Stimulated activated CD4-positive, alpha-beta T cell treated with anti-CD3 and anti-CD28 coated beads, Interleukin-4, amount 100 ng/mL, for 1 hour (primary cell): ENCODE data around the gene NTRK1.

Source experiments
- DNase-seq: peaks from one replicate; pipeline ENCODE4 v3.0.0-alpha.2; 2020

The NTRK1 gene

DNA sequence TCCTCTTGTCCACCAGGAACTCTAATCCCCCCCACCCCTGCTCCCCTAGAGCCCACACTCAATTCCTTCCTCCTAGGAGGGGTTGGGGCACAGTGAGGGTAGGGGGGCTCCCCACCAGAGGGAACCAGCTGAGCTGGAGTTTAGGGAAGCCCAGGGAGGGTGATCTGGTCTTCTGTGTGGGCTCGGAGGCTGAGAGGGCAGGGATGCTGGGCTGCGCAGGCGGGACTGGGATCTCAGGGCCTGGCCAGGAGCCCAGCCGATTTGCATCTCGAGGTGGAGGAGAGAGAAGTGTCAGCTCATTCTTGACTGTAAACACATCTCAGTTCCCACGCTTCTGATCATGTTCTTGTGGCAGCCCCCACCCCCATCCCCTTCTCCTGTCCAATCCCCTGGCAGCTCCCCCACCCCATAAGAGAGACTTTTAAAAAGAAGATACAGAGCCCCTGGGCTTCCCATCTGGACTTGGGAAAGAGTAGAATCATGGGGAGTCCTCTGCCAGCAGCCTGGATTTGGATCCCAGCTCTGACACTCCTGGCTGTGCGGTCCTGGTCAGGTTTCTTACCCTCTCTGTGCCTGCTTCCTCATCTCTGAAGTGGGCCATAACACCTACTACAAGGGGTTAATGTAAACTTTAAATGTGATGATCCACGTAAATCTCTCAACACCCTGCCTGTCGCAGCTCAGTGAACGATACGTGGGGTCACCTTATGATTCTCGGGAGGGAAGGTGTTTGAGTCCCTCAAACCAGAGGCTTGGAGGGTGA is 39.5 kb downstream of the NTRK1 start:
- no peak for DNase-seq

DNA sequence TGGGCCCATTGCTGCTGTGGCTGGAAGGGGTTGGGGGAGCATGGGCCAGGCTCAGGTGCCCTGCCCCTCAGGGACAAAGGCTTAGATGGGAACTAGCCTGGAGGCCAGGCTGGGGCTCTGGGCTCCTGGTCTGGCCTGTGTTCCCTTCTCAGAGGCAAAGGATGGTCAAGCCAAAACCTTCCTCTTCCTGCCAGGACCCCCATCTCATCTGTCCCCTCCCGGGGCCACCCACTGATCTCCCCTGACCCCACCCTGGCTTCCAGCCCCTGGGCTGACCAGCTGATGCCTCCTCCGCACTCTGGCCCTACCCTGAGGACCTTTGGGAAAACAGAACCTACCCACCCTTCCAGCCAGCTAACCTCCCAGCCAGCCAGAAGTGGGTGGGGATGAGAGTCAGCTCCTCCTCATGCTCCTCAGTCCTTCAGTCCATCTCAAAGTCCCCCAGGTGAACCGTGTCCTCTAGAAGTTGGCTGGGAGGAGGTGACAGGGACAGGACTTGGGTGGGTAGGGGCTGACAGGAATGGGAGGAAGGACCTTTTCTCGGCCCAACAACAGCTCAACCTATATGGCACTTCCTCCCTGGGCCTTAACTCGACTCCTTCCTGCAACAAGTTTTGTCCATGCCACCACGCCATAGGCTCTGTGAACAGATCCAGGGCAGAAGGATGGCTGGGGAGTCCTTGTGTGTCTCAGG is 40.4 kb downstream of the NTRK1 start:
- no peak for DNase-seq

DNA sequence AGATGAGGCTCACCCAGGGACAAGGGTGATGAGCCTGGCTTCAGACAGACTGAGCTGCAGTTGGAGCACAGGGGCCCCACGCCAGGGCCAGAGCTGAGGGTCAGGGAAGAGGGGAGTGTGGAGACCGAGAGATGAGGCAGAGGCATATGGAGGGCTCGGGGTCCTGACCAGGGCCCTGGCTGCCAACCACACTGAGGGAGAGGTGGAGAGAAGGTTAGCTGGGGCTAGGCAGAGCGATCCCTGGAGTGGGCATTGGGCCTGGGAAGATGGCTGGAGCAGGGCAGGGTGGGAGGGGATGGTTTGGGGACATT is 40.9 kb downstream of the NTRK1 start:
- no peak for DNase-seq

DNA sequence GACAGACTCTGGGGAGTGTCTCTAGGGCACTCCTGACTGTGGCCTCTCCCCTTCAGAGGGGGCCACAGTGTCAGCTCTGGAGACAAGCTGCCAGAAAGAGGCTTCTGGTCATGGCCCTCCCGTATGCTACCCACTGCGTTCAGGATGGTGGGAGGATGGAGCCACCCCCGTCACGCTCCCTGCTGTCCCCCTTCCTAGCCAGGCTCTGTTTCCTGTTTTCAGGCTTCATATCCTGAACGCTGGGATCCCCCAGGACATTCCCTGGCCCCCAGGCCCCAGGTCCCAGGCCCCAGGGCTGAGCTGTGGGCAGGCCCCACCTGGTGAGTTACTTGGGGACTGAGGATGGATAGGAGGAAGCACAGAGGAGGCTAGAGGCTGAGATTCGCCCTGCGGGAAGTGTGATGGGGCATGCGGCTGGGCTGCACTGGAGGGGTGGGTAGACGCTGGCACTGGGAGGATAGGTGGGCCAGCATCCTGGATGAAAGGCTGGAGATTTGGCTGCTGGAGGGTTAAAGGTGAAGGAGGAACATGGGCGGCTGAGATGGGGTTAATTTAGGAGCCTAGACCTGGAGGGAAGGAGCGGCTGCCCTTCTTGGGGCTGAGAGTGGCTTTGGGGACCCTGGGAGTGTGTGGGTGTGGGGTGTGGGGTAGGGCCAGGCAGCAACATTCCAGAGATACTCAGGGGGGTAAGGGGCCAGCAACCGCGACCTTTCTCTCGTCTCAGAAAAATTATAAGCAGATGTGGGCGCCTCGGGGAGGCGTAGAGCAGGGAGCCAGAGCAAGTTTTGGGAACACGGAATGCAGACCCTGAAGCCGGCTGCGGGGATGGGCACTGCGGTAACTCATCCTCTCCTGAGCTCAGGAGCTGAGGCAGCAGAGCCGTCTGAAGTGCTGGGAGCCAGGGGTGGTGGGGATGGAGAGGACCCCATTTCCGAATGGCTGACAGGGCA is 41.6 kb downstream of the NTRK1 start:
- no peak for DNase-seq

DNA sequence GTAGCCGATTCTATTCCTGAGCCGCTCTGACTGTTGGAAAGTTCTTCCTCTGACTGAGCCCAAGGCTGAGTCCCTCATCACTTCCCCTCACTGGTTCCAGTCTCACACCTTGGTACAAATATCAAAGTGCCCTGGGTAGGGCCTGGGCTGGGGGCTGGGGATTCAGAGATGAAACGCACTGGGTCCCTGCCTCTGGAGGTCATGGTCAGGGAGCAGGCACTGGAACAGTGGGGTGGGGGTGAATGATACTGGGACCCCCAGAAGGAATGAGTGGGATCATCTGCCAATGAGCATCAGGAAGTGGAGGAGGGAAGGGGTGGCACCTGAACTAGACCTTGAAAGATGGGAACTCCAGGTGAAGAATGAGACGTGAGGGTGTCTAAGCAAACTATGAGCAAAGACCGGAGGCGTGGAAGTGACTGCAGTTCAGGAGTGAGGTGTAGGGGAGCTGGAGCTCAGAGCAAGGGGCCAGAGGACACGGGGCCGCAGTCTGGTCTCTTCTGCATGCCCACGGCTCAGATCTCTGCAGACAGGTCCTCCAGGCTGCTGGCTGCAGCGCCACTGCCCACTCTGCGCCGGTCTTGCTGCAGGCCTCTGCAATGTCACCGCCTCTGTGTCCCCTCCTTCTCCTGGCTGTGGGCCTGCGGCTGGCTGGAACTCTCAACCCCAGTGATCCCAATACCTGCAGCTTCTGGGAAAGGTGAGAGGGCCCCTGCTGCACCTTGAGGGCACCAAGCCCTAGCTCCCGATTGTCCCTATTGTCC is 42.8 kb downstream of the NTRK1 start:
- DNase-seq, result no peak

DNA sequence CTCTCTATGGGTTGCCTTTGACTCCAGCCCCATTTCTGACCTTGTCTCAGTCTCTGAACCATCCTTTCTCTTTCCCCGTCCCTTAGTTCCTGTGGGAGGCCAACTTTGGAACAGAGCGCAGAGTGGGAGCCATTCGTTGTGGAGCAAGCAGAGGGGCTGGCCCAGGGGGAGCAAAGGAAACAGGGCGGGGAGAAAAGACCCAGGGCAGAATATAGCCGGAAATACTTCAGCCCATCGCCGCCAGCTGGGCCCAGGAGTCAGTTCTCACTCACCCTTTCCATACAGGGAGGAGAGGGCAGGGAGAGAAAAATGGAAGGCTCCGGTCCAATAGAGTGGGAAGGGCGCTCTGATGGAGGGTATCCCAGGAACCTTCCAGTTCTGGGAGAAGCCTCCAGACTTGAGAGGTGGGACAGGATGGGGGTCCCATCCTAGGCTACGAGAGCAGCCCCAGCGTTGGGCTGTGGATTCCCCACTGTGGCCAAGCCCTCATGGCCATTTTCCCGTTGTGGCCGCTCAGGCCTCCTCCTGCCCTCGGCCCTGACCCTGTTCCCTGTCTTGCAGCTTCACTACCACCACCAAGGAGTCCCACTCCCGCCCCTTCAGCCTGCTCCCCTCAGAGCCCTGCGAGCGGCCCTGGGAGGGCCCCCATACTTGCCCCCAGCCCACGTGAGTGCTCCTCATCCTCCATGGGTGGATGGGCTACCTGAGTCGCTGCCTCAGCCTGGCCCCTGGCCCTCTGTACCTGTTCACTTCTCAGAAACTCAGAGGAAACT is 43.7 kb downstream of the NTRK1 start:
- DNase-seq, result no peak

DNA sequence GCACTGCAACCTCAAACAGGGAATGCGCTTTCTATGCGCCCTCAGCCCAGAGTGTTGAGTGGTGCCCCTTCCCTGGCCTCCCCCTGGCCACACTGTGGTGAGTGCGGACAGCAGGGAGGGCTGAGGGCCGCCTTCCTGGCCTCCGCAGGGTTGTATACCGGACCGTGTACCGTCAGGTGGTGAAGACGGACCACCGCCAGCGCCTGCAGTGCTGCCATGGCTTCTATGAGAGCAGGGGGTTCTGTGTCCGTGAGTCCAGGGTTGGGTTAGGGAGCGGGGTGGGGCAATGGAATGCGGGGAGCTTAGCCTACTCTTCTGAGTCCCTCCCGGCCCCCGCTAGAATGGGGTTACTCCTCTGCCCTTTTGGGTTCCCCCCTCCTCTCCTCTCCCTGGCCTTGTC is 44.5 kb downstream of the NTRK1 start:
- DNase-seq, result no peak

DNA sequence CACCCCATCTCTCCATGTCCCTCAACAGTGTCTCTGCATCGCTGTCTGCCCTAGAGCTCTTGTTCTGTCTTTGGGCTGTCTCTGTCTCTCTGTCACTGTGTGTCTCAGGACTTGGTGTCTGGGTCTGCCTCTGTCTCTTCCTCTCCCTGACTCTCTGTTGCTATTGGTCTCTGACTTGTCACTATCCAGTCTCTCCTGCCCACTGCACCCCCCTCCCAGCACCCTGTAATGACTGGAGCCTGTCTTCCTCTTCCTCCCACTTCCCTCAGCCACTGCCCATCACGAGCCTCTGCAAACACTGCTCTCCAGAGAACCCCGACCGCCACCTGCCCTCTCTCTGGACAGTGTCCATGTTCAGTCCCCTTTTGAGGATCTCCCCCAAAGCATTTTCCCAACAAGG is 45.0 kb downstream of the NTRK1 start:
- no peak for DNase-seq

DNA sequence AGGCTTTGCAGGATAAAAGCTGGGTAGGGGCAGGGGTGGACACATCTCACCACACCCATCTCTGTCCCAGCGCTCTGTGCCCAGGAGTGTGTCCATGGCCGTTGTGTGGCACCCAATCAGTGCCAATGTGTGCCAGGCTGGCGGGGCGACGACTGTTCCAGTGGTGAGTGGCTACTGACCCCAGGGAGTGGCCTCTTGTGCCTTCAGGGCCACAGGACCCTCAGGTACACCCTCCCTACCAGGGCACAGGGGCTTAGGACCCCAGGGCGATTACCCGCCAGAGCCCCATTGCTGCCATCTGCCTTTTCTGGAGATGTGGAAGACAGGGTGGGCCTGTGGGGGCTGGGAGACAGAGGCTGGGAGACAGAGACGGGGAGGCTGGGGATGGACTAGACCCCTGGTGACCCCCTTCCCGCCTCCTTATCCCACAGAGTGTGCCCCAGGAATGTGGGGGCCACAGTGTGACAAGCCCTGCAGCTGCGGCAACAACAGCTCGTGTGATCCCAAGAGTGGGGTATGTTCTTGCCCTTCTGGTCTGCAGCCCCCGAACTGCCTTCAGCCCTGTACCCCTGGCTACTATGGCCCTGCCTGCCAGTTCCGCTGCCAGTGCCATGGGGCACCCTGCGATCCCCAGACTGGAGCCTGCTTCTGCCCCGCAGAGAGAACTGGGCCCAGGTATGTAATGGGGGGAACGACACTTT is 45.7 kb downstream of the NTRK1 start:
- no peak for DNase-seq

DNA sequence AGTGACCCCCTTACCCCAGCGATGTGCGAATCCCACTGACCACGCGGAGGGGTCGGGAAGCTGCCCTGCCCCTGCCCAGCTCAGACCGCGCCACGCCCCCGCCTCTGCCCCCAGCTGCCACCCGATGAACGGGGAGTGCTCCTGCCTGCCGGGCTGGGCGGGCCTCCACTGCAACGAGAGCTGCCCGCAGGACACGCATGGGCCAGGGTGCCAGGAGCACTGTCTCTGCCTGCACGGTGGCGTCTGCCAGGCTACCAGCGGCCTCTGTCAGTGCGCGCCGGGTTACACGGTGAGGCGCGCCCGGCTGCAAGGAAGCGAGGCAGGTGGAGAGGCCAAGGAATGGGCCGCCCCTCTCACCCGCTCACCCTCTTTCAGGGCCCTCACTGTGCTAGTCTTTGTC is 47.9 kb downstream of the NTRK1 start:
- DNase-seq, result no peak

DNA sequence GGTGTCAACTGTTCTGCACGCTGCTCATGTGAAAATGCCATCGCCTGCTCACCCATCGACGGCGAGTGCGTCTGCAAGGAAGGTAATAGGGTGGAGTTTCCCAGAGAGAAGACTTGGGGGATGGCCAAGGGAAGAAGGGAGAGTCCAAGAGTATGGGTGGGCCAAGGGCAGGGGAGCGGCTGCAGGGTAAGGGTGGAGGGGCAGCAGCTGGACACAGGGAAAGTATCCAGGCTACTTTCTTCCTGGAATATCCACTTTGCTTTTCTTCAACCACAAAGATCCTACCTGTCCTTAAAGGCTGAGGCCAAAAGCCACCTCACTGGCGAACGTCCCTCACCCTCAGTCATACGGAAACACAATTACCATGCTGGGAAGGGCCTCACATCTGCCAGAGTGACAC is 48.3 kb downstream of the NTRK1 start:
- DNase-seq, result no peak

DNA sequence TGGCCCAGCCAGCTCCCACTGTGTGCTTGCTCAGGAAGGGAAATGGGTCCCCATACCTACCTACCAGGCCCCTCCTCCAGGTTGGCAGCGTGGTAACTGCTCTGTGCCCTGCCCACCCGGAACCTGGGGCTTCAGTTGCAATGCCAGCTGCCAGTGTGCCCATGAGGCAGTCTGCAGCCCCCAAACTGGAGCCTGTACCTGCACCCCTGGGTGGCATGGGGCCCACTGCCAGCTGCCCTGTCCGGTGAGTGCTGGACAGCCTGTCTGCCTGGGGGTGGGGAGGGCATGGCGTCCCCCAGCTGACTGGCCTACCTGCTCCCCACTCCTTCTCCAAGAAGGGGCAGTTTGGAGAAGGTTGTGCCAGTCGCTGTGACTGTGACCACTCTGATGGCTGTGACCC is 49.0 kb downstream of the NTRK1 start:
- no peak for DNase-seq

DNA sequence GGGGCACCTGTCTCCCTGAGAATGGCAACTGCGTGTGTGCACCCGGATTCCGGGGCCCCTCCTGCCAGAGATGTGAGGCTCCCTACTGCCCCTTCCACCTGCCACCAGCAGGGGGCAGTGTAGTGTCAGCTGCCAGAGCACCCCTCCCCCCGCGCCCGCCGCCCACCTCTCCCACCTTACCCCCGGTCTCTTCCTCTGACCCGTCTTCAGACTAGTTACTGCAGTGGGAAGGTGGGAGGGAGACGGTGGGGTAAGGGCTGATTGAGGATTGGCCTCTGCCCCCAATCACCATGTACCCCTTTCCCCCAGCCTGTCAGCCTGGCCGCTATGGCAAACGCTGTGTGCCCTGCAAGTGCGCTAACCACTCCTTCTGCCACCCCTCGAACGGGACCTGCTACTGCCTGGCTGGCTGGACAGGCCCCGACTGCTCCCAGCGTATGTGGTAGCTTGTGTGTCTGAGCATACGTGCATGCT is 49.7 kb downstream of the NTRK1 start:
- DNase-seq, result peak; percentile 63

DNA sequence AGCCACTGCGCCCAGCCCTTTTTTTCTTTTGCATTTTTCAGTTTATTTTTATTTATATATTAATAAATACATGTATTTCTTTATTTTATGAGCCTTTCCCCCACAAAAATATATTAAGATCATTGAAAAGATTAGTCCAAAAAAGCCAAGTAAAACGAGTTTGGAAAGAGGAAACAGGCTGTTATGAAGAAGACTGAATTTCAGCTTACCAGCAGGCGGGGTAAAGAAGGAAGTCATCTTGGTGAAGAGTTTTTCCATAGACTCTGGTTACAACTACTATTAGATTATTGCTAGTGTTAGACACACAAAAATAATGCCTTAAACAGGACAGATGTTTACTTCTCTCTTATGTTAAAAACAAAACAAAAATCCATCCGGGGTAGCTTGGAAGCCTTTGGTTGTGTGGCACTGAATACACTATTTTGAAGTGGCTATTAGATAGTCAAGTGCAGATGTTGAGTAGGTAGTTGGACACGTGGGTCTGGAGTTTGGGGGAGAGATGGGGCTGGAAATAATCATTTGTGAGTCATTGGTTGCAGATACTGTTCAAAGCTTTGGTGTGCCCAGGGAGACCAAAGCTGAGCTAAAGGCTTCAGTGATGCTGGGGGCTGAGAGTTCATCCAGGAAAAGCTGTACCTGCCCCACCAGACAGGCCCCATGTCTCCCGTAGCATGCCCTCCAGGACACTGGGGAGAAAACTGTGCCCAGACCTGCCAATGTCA is 51.1 kb downstream of the NTRK1 start:
- DNase-seq, result no peak

DNA sequence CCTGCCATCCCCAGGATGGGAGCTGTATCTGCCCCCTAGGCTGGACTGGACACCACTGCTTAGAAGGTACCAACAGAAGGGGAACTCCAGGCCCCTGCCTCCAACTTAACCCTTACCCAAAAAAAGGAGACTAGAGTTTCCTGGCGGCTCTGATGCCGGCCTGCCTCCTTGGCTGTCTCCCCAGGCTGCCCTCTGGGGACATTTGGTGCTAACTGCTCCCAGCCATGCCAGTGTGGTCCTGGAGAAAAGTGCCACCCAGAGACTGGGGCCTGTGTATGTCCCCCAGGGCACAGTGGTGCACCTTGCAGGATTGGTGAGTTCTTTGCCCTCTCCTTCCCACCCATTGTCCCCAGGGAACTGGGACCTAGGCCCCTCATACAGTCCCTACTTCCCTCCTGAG is 51.6 kb downstream of the NTRK1 start:
- DNase-seq, result no peak

DNA sequence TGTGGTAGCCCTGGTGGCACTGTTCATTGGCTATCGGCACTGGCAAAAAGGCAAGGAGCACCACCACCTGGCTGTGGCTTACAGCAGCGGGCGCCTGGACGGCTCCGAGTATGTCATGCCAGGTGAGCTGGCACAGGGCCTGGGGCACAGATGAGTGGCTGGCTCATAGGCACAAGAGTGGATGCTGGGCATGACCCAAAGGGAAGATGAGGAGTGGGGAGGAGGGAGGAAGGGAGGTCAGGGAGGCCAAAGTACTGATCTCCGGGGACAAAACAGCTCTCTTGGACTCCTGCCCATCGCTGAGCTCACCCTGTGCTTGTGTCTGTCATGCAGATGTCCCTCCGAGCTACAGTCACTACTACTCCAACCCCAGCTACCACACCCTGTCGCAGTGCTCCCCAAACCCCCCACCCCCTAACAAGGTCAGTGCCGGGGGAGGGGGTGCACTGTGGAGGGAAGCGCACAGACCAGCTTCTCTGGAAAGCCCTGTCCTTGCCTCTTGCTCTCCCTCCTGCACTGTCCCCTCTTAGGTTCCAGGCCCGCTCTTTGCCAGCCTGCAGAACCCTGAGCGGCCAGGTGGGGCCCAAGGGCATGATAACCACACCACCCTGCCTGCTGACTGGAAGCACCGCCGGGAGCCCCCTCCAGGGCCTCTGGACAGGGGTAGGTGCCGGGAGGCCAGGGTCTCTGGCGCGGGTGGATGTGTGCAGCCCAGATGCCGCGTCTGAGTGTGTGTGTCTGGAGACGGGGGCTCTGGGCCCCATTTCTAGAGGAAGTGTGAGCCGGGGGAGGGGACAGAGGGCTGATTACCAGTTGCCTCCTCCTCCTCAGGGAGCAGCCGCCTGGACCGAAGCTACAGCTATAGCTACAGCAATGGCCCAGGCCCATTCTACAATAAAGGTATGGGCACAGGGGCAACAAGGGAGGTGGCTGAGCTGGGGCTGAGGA is 52.5 kb downstream of the NTRK1 start:
- no peak for DNase-seq

DNA sequence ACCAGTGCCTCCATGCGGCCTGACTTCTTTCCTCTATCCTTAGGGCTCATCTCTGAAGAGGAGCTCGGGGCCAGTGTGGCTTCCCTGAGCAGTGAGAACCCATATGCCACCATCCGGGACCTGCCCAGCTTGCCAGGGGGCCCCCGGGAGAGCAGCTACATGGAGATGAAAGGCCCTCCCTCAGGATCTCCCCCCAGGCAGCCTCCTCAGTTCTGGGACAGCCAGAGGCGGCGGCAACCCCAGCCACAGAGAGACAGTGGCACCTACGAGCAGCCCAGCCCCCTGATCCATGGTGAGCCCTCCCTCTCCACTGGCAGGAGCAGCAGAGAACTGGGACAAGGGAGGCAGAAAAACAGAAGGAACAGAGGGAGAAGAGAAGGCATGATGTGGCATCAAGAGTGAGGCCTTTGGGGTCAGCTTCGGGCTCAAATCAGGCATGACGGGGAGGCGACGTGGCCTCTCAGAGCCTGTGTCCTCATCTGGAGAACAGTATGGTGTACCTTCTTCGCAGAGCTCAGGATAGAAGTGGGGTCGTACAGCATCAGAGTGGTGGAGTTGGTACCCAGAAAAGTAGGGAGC is 53.2 kb downstream of the NTRK1 start:
- DNase-seq, result no peak

DNA sequence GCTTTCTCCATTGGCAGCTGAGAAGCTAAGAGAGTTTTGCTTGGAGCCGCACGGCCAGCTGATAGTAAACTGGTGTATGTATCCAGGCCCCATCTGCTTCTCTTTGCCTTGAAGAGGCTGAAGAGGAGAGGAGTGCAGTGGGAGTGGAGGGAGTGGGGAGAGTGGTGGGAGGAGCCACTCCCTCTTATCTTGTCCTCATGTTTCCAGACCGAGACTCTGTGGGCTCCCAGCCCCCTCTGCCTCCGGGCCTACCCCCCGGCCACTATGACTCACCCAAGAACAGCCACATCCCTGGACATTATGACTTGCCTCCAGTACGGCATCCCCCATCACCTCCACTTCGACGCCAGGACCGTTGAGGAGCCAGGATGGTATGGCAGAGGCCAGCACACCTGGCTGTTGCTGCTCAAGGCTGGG is 53.8 kb downstream of the NTRK1 start:
- DNase-seq, result no peak
